ENCODE measurements around the gene NTSR2.

NTSR2 gene

DNA sequence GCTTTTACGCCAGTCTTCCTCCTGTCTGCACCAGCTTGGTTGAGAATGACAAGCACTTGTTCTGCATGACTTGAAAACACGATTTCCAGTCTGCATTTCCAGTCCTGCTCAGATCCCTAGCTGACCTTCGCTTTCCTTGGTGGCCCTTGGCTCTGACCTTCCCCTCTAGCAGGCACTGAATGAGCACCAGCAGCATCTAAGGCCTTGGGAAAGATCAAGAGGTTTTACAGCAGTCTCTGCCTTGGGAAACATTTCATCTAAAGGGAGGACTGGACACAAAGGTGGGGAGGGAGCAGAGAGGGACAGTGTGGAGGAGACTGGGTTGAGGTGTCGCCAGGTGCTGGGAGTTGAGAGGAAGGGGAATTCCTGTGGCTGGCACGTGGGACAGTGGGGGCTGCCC is 30.5 kb downstream of the NTSR2 start:
- DNase-seq: no peak
- in situ Hi-C loops (cut with MboI; ENCODE audit: low pct_unique_long_range_greater_than_20kb, low sequenced_read_pairs): no loop called here

DNA sequence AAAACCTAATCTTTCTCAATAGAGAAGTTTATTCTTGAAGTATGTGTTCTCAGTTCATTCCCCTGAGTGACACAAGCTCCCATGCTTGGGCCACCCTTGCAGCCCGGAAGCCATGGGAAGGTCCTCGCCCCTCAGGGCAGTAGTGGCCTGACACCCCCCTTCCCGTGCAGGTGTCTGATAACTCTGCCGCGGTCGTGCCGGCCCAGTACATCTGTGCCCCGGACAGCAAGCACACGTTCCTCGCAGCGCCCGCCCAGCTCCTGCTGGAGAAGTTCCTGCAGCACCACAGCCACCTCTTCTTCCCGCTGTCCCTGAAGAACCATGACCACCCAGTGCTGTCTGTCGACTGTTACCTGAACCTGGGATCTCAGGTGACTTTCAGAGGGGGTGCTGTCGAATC is 32.4 kb downstream of the NTSR2 start:
- in situ Hi-C loops (cut with MboI; ENCODE audit: low pct_unique_long_range_greater_than_20kb, low sequenced_read_pairs): no loop called here
- no peak for DNase-seq

DNA sequence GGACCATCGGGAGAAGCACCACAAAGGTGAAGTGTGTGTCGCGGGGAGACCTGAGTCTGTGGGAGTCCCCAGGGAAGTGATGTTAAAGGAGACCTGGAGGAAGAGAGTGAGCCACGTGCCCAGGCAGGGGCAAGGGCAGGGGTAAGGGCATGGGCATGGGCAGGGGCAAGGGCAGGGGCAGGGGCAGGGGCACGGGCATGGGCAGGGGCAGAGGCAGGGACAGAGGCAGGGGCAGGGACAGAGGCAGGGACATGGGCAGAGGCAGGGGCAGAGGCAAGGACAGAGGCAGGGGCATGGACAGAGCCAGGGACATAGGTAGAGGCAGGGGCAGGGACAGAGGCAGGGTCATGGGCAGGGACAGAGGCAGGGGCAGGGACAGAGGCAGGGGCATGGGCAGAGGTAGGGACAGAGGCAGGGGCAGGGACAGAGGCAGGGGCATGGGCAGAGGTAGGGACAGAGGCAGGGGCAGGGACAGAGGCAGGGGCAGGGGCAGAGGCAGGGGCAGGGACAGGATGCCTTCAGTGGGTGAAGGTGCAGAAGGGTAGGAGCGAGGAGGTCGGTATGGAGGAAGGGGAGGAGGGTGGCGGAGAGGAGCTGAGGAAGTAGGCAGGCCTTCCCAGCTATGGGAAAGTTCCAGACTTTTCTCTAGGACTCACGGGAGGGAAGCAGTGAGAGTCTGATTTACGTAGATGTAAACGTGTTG is 33.3 kb downstream of the NTSR2 start:
- in situ Hi-C loops (cut with MboI; ENCODE audit: low pct_unique_long_range_greater_than_20kb, low sequenced_read_pairs): no loop called here
- no peak for DNase-seq

DNA sequence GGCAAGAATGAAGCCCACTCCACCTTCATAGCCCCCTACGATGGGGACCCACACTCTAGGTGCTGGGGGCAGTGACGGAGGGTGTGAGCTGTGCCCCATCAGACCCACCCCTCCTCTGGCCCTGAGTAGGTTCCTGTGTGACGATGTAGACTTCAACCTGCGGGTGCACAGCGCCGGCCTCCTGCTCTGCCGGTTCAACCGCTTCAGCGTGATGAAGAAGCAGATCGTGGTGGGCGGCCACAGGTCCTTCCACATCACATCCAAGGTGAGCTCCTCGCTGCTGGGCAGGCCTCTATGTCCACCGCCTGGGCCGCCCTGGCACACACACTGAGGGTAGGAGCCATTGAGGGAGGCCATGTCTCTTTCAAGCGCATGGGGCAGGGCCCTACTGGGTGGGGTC is 34.9 kb downstream of the NTSR2 start:
- DNase-seq: no peak
- in situ Hi-C loops (cut with MboI; ENCODE audit: low pct_unique_long_range_greater_than_20kb, low sequenced_read_pairs): no loop called here

DNA sequence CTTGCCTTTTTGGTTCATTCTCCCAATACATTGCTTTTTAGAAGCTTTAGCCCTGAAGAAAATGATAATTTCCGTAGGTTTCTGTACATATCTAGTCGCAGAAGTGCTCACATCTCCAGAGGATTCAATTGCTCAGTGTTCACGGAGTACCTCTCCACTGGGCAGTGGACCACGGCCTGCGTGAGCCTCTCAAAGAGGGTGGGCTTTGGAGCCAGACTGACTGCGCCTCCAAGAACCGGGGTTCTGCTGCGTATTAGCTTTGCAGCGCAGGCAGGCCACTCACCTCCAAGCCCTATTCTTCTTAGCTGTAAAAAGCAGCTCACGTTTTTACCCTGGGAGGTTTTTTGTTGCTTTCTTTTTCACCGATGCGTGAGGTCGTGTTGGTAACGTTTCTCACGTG is 35.4 kb downstream of the NTSR2 start:
- in situ Hi-C loops (cut with MboI; ENCODE audit: low pct_unique_long_range_greater_than_20kb, low sequenced_read_pairs): no loop called here
- DNase-seq: no peak

DNA sequence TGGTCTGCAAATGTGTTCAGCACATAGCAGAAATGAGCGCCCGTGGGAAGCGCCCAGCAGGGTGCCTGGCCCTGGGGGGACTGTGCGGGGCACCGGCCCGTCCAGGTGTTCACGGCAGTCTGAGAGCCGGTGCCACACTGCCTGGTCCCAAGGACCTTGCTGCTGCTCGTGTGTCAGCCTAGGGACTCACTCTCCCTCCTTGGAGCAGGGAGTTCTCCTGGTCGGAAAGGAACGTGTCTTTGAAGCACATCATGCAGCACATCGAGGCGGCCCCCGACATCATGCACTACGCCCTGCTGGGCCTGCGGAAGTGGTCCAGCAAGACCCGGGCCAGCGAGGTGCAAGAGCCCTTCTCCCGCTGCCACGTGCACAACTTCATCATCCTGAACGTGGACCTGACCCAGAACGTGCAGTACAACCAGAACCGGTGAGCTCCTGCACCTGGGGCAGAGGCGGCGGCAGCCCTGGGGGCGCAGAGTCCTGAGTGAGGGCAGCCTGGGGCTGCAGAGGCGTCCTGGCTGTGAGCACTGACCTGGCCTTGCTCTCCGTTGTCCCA is 36.0 kb downstream of the NTSR2 start:
- no peak for DNase-seq
- in situ Hi-C loops (cut with MboI; ENCODE audit: low pct_unique_long_range_greater_than_20kb, low sequenced_read_pairs): no loop called here

DNA sequence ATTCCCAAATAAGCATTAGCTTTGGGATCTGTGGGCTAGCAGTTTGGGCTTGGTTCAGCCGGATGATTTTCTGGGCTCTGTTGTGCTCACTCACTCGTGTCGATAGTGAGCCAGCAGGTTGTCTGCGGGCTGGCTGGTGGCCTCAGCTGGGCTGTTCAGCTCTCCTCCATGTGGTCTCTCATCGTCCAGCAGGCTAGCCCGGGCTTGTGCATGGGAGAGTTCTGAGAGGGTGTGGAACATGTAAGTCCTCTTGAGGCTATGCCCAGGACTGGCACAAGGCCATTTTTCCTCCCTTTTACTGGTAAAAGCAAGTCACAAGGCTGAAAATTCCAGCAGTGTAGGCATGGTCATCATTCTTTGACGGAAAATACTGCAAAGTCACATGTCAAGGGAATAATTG is 38.5 kb downstream of the NTSR2 start:
- in situ Hi-C loops (cut with MboI; ENCODE audit: low pct_unique_long_range_greater_than_20kb, low sequenced_read_pairs): no loop called here
- DNase-seq: no peak

DNA sequence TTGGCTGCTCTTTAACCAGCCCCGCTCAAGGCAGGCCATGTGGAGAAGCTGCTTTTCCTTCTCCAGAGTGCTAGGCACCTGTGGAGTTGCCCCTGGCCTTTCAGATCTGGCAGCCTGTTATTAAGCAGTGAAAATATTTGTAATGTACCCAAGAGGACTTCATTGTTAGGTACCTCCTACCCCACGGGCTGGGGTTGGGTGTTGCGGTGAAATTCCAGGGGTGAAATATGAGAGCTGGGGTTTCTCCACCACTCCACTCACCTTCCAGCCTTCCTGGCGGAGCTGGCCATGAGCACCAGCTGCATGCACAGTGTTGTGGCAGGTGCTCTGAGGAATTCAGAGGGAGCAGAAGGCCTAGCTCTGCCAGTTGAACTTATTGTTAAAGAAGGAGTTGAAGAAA is 39.1 kb downstream of the NTSR2 start:
- no peak for DNase-seq
- in situ Hi-C loops (cut with MboI; ENCODE audit: low pct_unique_long_range_greater_than_20kb, low sequenced_read_pairs): no loop called here

DNA sequence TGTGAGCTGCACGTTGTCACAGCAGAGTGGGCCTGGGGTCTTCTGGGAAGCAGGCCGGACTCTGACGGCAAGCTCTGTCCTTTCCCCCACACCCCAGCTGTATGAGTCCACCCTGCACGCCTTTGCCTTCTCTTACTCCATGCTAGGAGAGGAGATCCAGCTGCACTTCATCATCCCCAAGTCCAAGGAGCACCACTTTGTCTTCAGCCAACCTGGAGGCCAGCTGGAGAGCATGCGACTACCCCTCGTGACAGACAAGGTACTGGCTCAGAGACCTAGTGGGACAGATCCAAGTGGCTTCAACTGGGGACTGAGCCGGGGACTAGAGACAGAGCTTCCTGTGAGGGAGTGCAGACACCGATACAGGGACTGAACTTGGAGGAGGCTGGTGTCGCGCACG is 40.1 kb downstream of the NTSR2 start:
- in situ Hi-C loops (cut with MboI; ENCODE audit: low pct_unique_long_range_greater_than_20kb, low sequenced_read_pairs): no loop called here
- no peak for DNase-seq

DNA sequence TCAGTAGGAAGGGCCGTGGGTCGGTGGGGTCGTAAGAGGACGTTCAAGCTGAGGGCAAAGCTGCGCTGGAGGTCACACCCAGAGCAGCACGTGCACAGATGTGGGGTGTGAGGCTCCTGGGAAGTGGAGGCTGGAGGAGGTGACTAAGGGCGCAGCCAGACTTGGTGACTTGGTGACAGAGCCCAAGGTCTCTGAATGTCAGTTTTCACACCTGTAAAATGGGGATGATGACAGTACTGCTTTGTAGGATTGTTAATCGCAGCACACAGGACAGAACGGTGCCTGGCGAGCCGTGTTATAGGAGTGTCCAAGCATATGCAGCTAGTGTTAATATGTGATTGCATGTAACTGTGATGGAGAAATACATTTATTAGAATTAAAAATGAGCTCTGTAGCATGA is 40.8 kb downstream of the NTSR2 start:
- no peak for DNase-seq
- in situ Hi-C loops (cut with MboI; ENCODE audit: low pct_unique_long_range_greater_than_20kb, low sequenced_read_pairs): no loop called here

DNA sequence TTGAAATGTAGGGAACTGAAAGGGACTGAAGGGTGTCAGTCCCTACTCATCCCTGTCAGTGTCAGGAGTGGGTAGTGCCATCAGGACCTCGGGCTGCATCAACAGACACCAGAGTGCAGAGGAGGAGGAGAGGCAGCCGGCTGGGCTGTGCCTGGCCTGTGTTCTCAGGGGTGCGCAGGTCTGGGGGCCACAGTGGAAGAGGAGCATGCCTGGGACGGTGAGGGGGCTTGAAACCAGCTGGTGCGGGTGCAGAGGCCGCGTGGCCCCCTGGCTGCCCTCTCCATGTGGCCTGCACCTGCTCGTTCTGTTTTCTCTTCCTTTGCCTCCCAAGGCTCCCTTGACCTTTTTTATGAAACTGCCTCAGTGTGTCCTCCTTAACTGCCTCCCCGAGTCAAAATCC is 41.3 kb downstream of the NTSR2 start:
- no peak for DNase-seq

DNA sequence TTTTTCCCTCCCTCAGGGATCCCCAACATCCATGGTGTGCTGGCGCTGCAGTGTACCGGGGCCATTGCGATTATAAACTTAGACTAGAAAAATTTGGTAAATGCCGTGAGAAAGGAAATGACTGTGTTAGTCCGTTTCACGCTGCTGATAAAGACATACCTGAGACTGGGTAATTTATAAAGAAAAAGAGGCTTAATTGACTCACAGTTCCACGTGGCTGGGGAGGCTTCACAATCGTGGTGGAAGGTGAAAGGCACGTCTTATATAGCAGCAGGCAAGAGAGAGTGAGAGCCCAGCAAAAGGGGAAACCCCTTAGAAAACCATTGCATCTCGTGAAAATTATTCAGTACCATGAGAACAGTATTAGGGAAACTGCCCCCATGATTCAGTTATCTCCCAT is 44.3 kb downstream of the NTSR2 start:
- in situ Hi-C loops (cut with MboI; ENCODE audit: low pct_unique_long_range_greater_than_20kb, low sequenced_read_pairs): no loop called here
- no peak for DNase-seq

More for the DNA sequence above, 41.3 kb downstream of the NTSR2 start:
- in situ Hi-C loops (cut with MboI; ENCODE audit: low pct_unique_long_range_greater_than_20kb, low sequenced_read_pairs): no loop called here

DNA sequence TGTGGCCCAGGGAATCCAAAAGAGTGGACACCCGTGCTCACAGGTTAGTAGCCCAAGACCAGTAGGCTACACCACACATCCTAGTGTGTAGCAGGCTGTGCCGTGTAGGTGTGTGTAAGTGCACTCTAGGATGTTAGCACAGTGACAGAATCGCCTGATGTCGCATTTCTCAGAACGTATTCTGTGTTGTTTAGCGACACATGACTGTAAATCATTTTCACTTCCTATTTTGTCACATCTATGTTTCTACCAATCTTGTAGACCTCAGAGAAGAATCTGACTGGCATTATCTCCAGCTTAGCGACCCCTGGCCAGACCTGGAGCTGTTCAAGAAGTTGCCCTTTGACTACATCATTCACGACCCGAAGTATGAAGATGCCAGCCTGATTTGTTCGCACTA is 45.1 kb downstream of the NTSR2 start:
- in situ Hi-C loops (cut with MboI; ENCODE audit: low pct_unique_long_range_greater_than_20kb, low sequenced_read_pairs): no loop called here
- DNase-seq: no peak

DNA sequence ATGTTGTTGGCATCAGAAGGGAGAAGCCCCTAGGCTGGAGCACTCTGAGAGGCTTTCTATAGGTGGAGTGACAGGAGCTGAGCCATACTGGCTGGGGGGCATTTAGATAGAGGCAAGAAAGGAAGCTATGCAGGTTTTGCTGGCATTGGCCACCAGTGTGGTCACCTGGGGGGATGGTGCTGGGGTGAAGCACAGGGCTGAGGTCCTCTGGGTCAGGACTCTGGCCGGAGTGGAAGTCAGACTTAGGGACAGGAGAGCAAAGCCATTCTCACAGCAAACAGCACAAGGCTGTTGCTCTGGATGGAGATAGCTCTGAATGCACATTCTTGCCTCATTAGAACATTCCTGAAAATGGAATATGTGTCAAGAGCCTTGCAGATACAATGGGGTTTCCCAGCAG is 47.4 kb downstream of the NTSR2 start:
- DNase-seq: no peak
- in situ Hi-C loops (cut with MboI; ENCODE audit: low pct_unique_long_range_greater_than_20kb, low sequenced_read_pairs): no loop called here

DNA sequence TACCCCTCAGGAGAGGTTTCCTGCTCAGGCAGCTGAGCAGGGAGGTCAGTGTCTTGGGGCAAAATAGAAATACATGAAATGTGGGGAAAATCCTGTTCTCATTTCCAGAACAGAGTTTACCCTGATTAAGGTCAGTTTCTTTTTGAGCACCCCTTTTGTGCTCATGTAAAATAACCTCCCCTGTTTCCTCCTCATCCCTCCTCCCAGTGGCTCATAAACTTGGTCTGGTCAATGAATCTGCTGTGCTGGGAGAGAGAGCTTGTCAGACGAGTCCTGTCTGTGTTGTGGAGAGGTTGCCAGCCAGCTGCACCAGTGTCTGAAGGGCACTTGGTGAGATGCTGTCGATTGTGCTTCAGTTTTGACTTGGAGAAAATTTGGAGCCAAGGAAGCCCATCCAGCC is 48.6 kb downstream of the NTSR2 start:
- in situ Hi-C loops (cut with MboI; ENCODE audit: low pct_unique_long_range_greater_than_20kb, low sequenced_read_pairs): no loop called here
- DNase-seq: no peak

DNA sequence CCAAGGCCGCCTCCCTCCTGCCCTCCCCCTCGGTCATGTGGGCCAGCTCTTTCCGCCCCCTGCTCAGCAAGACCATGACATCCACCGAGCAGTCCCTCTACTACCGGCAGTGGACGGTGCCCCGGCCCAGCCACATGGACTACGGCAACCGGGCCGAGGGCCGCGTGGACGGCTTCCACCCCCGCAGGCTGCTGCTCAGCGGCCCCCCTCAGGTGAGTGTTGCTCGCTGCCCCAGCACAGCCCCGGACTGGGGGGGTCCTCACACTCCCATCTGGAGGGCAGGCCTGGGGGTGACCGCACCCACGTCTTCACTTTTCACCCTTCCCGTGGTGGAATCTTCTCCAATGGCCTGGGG is 51.3 kb downstream of the NTSR2 start:
- DNase-seq: no peak
- in situ Hi-C loops (cut with MboI; ENCODE audit: low pct_unique_long_range_greater_than_20kb, low sequenced_read_pairs): no loop called here

DNA sequence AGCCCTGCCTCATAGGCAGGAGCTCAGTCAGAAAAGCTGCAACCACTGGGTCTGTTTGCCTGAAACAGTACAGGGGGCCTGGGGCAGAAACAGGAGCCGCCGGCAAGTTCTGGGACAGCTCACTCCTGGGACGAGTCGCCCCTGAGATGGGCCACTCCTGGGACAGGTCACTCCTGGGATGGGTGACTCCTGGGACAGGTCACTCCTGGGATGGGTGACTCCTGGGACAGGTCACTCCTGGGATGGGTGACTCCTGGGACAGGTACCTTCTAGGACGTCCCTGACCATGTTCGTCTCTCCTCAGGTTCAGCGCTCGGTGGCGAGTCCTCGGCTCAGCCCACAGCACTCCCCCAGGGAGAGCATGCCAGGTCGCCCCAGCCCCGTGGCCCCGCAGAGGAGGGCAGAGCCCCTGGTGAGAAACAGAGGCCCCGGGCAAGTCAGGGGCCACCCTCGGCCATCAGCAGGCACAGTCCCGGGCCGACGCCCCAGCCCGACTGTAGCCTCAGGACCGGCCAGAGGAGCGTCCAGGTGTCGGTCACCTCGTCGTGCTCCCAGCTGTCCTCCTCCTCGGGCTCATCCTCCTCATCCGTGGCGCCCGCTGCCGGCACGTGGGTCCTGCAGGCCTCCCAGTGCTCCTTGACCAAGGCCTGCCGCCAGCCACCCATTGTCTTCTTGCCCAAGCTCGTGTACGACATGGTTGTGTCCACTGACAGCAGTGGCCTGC is 51.8 kb downstream of the NTSR2 start:
- no peak for DNase-seq
- in situ Hi-C loops (cut with MboI; ENCODE audit: low pct_unique_long_range_greater_than_20kb, low sequenced_read_pairs): no loop called here

DNA sequence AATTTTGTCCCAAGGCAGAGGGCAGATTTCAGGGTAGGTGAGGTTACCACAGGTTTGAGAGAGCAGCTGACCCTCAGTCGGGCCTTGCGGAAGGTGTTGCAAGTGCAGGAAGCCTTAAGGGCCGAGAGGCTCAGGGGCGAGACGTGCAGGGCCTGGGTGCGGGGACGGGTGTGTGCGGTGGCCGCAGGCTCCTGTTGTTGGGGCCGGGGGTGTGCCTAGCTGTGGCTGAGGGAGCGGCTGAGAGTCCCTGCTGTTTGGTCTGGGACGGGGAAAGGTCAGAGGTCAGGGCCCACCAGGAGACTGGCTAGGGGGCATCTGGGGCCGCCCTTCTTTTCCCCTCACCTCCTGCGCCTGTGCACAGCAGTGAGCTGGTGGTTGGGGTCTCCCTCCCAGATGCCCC is 52.5 kb downstream of the NTSR2 start:
- DNase-seq: no peak
- in situ Hi-C loops (cut with MboI; ENCODE audit: low pct_unique_long_range_greater_than_20kb, low sequenced_read_pairs): no loop called here

DNA sequence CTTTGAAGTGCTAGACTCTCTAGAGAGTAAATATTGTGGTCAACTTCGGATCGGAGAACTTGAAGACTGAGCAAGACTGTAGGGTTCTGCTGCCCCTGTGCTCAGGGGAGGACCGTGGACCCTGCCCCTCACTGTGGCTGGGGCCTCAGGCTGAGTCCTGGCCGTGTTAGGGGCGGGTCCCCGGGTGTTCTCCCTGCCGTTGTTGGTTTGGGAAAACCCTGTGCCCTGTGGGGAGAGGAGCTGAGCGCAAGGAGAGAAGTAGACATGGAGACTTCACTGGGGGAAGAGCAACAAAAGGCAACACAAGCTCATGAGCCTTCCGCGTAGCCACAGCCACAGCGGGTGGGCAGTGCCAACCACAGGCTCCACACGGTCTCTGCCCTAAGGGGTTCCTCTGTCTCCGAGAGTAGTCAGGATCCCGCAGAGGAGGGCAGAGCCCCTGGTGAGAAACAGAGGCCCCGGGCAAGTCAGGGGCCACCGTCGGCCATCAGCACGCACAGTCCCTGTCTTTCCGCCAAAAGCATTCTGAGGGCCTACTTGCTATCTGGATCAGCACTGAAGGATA is 53.1 kb downstream of the NTSR2 start:
- no peak for DNase-seq
- in situ Hi-C loops (cut with MboI; ENCODE audit: low pct_unique_long_range_greater_than_20kb, low sequenced_read_pairs): no loop called here

DNA sequence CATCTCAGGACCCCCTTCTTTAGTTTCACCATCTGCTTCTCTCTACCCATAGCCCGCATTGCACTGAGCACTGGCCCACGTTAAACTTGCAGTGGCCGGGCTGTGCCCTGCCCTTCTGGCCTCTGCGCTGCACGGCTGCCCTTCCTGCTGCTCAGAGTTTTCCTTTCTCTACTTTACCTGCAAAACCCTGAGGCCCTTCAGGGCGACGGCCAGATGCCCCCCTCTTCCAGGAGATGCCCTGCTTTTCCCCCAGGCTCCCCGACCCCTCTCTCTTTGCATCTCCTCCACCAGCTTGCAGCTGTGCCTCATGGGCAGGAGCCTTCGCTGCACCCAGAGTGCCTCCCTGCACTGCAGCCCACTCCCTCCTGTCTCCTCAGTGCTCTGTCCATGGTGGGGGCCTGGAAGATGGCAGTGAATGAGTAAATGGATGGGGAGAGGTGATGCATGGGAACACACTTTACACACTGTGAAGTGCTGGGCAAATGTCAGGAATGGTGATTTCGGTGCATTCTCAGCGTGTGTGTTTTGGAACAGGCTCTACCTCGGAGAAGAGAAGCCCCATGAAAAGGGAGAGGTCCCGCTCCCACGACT is 53.8 kb downstream of the NTSR2 start:
- in situ Hi-C loops (cut with MboI; ENCODE audit: low pct_unique_long_range_greater_than_20kb, low sequenced_read_pairs): no loop called here
- no peak for DNase-seq

All from KBM-7 (cell line).